Trophoblast cell (in vitro differentiated cells and primary cell): ENCODE data around the gene STAT3.

Experiments used
- DNase-seq, 2 donors: peaks; one replicate each; pipeline ENCODE4 v3.0.0-alpha.2; 2016
- H2AFZ ChIP-seq: 2 replicates; pipeline ENCODE4 v1.6.1; 2013; ENCODE audit warnings: low read length, moderate library complexity, mild to moderate bottlenecking; ENCODE audit not compliant: insufficient read depth, poor library complexity
- H2AK5ac ChIP-seq: 2 replicates; pipeline ENCODE4 v1.6.1; 2013; ENCODE audit warnings: mild to moderate bottlenecking, low read length
- H2BK120ac ChIP-seq: 2 replicates; pipeline ENCODE4 v1.6.1; 2013; ENCODE audit warnings: low read length, mild to moderate bottlenecking, moderate library complexity; ENCODE audit not compliant: insufficient read depth, poor library complexity
- H2BK12ac ChIP-seq: 2 replicates; pipeline ENCODE4 v1.6.1; 2013; ENCODE audit warnings: mild to moderate bottlenecking, low read length, moderate library complexity
- H2BK5ac ChIP-seq: 2 replicates; pipeline ENCODE4 v1.6.1; 2013; ENCODE audit warnings: low read length, low read depth, moderate library complexity, mild to moderate bottlenecking; ENCODE audit not compliant: poor library complexity
- H3K14ac ChIP-seq: 2 replicates; pipeline ENCODE4 v1.6.1; 2013; ENCODE audit warnings: mild to moderate bottlenecking, low read length
- H3K18ac ChIP-seq: 2 replicates; pipeline ENCODE4 v1.6.1; 2013; ENCODE audit warnings: mild to moderate bottlenecking, low read length
- H3K23ac ChIP-seq: 2 replicates; pipeline ENCODE4 v1.6.1; 2013; ENCODE audit warnings: low read length
- H3K27ac ChIP-seq: 2 replicates; pipeline ENCODE4 v1.5.1; 2013; ENCODE audit warnings: low read depth, mild to moderate bottlenecking, inconsistent platforms, low read length, moderate library complexity
- H3K27me3 ChIP-seq: 2 replicates; pipeline ENCODE4 v1.6.1; 2013; ENCODE audit warnings: inconsistent platforms, mild to moderate bottlenecking, low read length, moderate library complexity; ENCODE audit not compliant: insufficient read depth
- H3K36me3 ChIP-seq, 2 experiments: 1 replicate in 1 of 2; 2 replicates in 1 of 2; pipeline ENCODE4 v1.6.1; 2013; ENCODE audit warnings: low read length in 2 of 2, mild to moderate bottlenecking in 2 of 2, moderate library complexity in 1 of 2; ENCODE audit not compliant: insufficient read depth in 2 of 2, control insufficient read depth in 1 of 2
- H3K4ac ChIP-seq: 2 replicates; pipeline ENCODE4 v1.6.1; 2013; ENCODE audit warnings: low read depth, mild to moderate bottlenecking, low read length, moderate library complexity
- H3K4me1 ChIP-seq, 2 experiments: 1 replicate in 1 of 2; 2 replicates in 1 of 2; pipeline ENCODE4 v1.6.1; 2013; ENCODE audit warnings: low read length in 2 of 2, mild to moderate bottlenecking in 2 of 2, moderate library complexity in 1 of 2; ENCODE audit not compliant: insufficient read depth in 2 of 2, control insufficient read depth in 1 of 2
- H3K4me2 ChIP-seq: 2 replicates; pipeline ENCODE4 v1.6.1; 2013; ENCODE audit warnings: inconsistent platforms, mild to moderate bottlenecking, low read length, moderate library complexity
- H3K4me3 ChIP-seq: 2 replicates; pipeline ENCODE4 v1.5.1; 2013; ENCODE audit warnings: mild to moderate bottlenecking, low read depth, low read length, inconsistent platforms
- H3K79me1 ChIP-seq: one replicate; pipeline ENCODE4 v1.6.1; 2013; ENCODE audit warnings: low read length
- H3K79me2 ChIP-seq: 2 replicates; pipeline ENCODE4 v1.6.1; 2013; ENCODE audit warnings: low read length, mild to moderate bottlenecking; ENCODE audit not compliant: control insufficient read depth, insufficient read depth, poor library complexity
- H3K9ac ChIP-seq: 2 replicates; pipeline ENCODE4 v1.6.1; 2013; ENCODE audit warnings: mild to moderate bottlenecking, low read length
- H3K9me3 ChIP-seq: 2 replicates; pipeline ENCODE4 v1.6.1; 2013; ENCODE audit warnings: low read depth, mild to moderate bottlenecking, control low read depth, inconsistent platforms, low read length; ENCODE audit not compliant: insufficient read depth
- H4K12ac ChIP-seq: 2 replicates; pipeline ENCODE4 v1.6.1; 2013; ENCODE audit warnings: low read depth, mild to moderate bottlenecking, low read length, moderate library complexity
- H4K8ac ChIP-seq: 2 replicates; pipeline ENCODE4 v1.6.1; 2013; ENCODE audit warnings: low read depth, mild to moderate bottlenecking, low read length, moderate library complexity
- H4K91ac ChIP-seq: one replicate; pipeline ENCODE4 v1.6.1; 2013; ENCODE audit warnings: low read depth, mild to moderate bottlenecking, low read length, moderate library complexity
- WGBS: extraction: QIAGEN DNeasy Blood & Tissue Kit; methylation state at CpG from one replicate; pipeline ENCODE4 v1.1.7; 2013; ENCODE audit warnings: missing lambda C conversion rate; ENCODE audit not compliant: insufficient read length, insufficient coverage; ENCODE audit errors: extremely low coverage; 5-methylcytosine and 5-hydroxymethylcytosine counted together

STAT3 gene

DNA sequence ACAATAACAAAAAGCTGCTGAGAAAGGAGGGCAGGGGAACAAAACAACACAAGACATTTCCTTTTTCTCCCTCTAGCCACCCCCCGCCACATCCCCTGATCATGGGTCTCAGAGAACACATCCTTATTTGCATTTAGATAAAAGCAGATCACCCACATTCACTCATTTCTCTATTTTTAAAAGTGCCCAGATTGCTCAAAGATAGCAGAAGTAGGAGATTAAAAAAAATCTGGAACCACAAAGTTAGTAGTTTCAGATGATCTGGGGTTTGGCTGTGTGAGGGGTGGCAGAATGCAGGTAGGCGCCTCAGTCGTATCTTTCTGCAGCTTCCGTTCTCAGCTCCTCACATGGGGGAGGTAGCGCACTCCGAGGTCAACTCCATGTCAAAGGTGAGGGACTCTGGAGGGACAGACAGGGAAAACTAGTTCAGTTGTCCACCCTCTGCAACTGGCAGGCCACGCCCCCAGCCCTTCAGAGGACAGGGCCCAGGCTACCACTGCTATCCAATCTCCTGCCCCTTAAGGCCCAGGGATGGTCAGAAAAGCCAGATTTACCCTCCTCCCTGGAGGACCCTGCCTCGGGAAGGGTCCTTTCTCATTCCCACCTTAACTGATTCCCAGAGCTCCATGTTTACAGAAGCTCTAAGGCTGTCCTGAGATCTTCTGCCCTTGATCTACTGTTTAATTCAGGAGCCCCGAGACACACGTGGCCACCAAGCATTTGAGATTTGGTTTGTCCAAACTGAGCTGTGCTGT, 72.7 kb downstream of the STAT3 start:
- H4K12ac ChIP-seq: no peak overlapping the region
- H2AK5ac ChIP-seq: no peak overlapping the region
- H3K4me2 ChIP-seq: no peak overlapping the region
- no peak overlapping the region for H2BK12ac ChIP-seq
- no peaks in the 10 kb centered on the region for H3K79me1 ChIP-seq
- no peak overlapping the region for H3K27ac ChIP-seq
- H3K4ac ChIP-seq: no peak overlapping the region
- no peak overlapping the region for H3K23ac ChIP-seq
- H2BK5ac ChIP-seq: no peak overlapping the region
- H3K18ac ChIP-seq: no peak overlapping the region
- H3K36me3 ChIP-seq: peaks cover 9 to 16% of the 10 kb centered on the region in 2 experiments
- H3K79me2 ChIP-seq: no peaks in the 10 kb centered on the region
- H3K27me3 ChIP-seq: no peaks in the 10 kb centered on the region
- H2BK120ac ChIP-seq: no peak overlapping the region
- no CpG with 5 or more reads among the region's 10 CpGs for WGBS
- DNase-seq: no peak
- no peak overlapping the region for H4K91ac ChIP-seq
- H3K4me3 ChIP-seq: no peak overlapping the region
- no peak overlapping the region for H4K8ac ChIP-seq
- peaks cover 2% of the 10 kb centered on the region for H3K9me3 ChIP-seq
- H2AFZ ChIP-seq: no peak overlapping the region
- H3K4me1 ChIP-seq: peaks cover 11 to 24% of the 10 kb centered on the region in 2 experiments
- H3K9ac ChIP-seq: no peak overlapping the region
- no peak overlapping the region for H3K14ac ChIP-seq

DNA sequence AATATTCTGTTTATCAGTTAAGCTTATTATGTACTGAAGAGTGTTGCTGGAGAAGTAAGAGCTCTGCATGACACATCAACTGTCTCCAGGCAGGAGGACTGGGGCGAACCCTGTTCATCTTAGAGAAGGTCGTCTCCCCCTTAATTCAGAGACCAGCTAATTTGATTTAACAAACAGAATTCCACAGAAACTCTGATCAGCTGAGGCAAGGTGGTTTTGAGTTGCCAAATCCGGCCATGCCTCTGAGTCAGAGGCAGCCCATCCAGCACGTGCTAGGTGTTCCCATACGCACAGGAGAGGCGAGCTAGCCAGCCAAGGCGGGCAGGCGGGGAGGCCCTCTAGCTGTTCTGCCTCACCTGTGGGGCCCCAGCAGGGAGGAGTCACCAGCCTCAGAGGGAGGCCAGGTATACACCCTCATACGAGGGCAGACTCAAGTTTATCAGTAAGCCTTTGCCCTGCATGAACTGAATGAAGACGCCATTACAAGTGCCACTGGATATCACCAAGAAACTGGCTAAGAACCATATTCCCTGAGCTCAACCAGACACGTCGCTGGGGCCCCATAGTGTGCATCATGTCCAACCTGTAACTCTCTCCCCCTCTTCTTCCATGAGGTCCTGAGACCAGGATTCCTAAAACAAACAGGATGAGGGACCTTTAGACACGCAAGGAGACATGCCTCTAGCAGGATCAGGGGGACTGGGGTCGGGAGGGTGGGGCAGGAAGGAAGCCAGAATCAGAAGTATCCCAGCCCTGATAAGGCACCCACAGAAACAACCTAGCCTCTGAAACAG, 74.3 kb downstream of the STAT3 start:
- no peaks in the 10 kb centered on the region for H3K27me3 ChIP-seq
- no peak overlapping the region for H2AFZ ChIP-seq
- no peak overlapping the region for H2BK5ac ChIP-seq
- H3K9me3 ChIP-seq: peaks cover 2% of the 10 kb centered on the region
- no peak overlapping the region for H4K8ac ChIP-seq
- DNase-seq: peak in 1 of 2 donors; percentile 34
- no peak overlapping the region for H3K9ac ChIP-seq
- H3K27ac ChIP-seq: no peak overlapping the region
- no CpG with 5 or more reads among the region's 14 CpGs for WGBS
- H2AK5ac ChIP-seq: no peak overlapping the region
- H3K4ac ChIP-seq: no peak overlapping the region
- peaks cover 9 to 16% of the 10 kb centered on the region in 2 experiments for H3K36me3 ChIP-seq
- H4K12ac ChIP-seq: no peak overlapping the region
- peak overlapping the region; percentile 14 for H3K4me3 ChIP-seq
- no peaks in the 10 kb centered on the region for H3K79me2 ChIP-seq
- no peak overlapping the region for H4K91ac ChIP-seq
- H2BK120ac ChIP-seq: no peak overlapping the region
- no peak overlapping the region for H3K23ac ChIP-seq
- H3K4me2 ChIP-seq: no peak overlapping the region
- no peak overlapping the region for H2BK12ac ChIP-seq
- no peak overlapping the region for H3K18ac ChIP-seq
- H3K14ac ChIP-seq: no peak overlapping the region
- H3K79me1 ChIP-seq: no peaks in the 10 kb centered on the region
- peaks cover 11 to 18% of the 10 kb centered on the region in 2 experiments for H3K4me1 ChIP-seq

DNA sequence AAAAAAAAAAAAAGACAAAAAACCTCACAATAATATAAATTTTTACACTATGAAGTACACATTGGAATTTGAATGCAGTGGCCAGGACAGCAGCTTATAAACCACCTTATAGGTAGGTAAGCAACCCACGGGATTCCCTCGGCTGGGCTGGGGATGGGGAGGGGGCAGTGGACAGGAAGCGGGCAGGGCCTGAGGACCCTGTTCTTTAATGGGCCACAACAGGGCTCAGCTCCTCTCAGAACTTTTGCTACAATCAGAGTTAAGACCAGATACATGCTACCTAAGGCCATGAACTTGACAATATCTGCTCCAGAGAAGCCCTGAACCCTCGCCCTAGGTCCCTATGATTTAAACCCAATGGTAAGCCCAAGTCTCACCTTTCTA, 74.9 kb downstream of the STAT3 start:
- H4K91ac ChIP-seq: no peak overlapping the region
- H3K9me3 ChIP-seq: peaks cover 2% of the 10 kb centered on the region
- no peak overlapping the region for H2BK120ac ChIP-seq
- no peaks in the 10 kb centered on the region for H3K27me3 ChIP-seq
- no peak overlapping the region for H3K23ac ChIP-seq
- no peaks in the 10 kb centered on the region for H3K79me1 ChIP-seq
- no peak overlapping the region for H4K8ac ChIP-seq
- no peak overlapping the region for H3K4me3 ChIP-seq
- WGBS: no CpG with 5 or more reads among the region's 4 CpGs
- H2BK5ac ChIP-seq: no peak overlapping the region
- H3K9ac ChIP-seq: no peak overlapping the region
- H3K14ac ChIP-seq: no peak overlapping the region
- no peaks in the 10 kb centered on the region for H3K79me2 ChIP-seq
- no peak overlapping the region for H4K12ac ChIP-seq
- H2AK5ac ChIP-seq: no peak overlapping the region
- H2BK12ac ChIP-seq: no peak overlapping the region
- no peak overlapping the region for H3K18ac ChIP-seq
- DNase-seq: no peak
- H3K4me2 ChIP-seq: no peak overlapping the region
- no peak overlapping the region for H3K4ac ChIP-seq
- H2AFZ ChIP-seq: no peak overlapping the region
- no peak overlapping the region for H3K27ac ChIP-seq
- H3K4me1 ChIP-seq: peaks cover 11 to 18% of the 10 kb centered on the region in 2 experiments
- peaks cover 7 to 16% of the 10 kb centered on the region in 2 experiments for H3K36me3 ChIP-seq

DNA sequence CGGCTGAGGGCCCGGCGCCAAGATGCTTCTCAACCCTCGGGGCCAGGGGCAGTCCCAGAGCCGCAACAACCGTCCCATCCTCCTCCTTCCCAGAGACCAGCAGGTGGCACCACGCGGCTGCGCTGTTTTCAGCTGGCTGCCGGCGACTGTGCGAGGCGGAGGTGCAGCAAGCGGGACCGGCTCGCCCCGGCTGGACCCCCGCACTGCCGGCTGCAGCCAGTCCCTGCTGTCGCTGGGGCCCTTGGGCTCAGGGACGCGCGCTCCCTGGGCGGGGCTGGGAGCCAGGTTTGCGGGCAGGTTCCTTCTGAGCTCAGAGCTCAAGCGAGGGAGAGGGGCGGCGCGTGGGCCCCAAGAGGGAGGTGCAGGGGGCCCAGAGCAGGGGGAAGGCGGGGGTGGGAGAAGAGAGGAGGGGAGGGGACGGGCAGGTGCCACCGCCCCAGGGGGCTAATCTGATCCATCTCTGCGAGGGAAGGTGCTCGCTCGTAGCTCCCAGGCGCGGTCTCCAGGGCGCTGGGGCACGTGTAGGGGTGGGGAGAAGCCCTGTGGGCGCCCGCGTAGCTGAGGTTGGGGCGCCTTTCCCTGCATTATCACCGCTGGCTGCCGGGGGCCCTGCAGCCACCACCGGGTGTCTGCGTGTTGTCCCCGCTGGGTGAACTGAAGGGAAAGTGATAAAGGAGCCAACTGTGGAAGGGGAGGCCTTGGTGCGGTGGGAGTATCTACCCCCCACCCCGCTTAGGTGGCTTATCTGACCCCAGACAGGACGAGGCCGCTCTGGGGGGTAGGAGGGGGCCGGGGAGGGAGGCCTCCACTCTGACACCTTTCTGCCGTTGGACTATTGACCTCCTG, 75.7 kb downstream of the STAT3 start:
- no peak overlapping the region for H3K27ac ChIP-seq
- peaks cover 2% of the 10 kb centered on the region for H3K9me3 ChIP-seq
- H3K18ac ChIP-seq: no peak overlapping the region
- no peak overlapping the region for H3K14ac ChIP-seq
- WGBS: no CpG with 5 or more reads among the region's 54 CpGs
- no peak overlapping the region for H2AFZ ChIP-seq
- H3K9ac ChIP-seq: no peak overlapping the region
- no peaks in the 10 kb centered on the region for H3K79me2 ChIP-seq
- H2BK120ac ChIP-seq: no peak overlapping the region
- no peak overlapping the region for H3K4ac ChIP-seq
- peak overlapping the region; percentile 48 for H3K4me2 ChIP-seq
- H3K79me1 ChIP-seq: no peaks in the 10 kb centered on the region
- no peak overlapping the region for H4K91ac ChIP-seq
- H3K36me3 ChIP-seq: peaks cover 7 to 16% of the 10 kb centered on the region in 2 experiments
- no peak overlapping the region for H2AK5ac ChIP-seq
- no peak overlapping the region for H3K23ac ChIP-seq
- H2BK5ac ChIP-seq: no peak overlapping the region
- H3K4me1 ChIP-seq: peaks cover 11 to 18% of the 10 kb centered on the region in 2 experiments
- H3K27me3 ChIP-seq: no peaks in the 10 kb centered on the region
- DNase-seq: peak; percentile 84 to 87
- H4K8ac ChIP-seq: no peak overlapping the region
- H4K12ac ChIP-seq: no peak overlapping the region
- H3K4me3 ChIP-seq: no peak overlapping the region
- H2BK12ac ChIP-seq: no peak overlapping the region
